ENCODE measurements around the gene TMED9.

DNA sequence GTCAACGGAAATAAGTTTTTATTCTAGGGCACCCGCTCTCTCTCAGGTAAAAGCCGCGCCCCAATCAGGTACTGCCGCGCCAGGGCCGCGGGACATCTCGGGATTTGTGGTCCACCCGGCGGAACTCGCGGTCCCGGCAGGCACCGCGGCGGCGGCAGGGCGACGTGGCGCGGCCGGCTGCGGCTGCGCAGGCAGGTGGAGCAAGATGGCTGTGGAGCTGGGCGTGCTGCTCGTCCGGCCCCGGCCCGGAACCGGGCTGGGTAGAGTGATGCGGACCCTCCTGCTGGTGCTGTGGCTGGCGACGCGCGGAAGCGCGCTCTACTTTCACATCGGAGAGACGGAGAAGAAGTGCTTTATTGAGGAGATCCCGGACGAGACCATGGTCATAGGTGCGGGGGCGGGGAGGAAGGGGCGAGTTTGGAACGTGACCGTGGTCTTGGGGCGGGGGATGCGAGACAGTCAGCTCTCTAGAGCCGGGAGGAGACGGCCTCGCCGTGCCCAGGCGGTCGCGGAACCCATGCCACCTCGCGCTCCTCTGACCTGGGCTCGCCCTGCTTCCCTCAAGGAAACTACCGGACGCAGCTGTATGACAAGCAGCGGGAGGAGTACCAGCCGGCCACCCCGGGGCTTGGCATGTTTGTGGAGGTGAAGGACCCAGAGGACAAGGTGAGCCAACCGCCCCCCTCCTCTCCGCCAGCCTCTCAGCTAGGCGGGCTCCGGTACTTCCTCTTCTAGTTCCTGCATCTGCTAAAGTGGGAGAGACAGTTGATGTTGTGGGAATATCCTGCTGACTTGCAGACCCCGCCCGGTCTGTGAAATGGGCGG is at the start of gene TMED9:
- TF ChIP-seq CTCF (IDR thresholded peaks at IDR 0.05) (peak in 4 of 7 experiments; percentile 10 to 41 (median 23)), POLR2A (IDR thresholded peaks at IDR 0.05) (peak; percentile 93 to 94 (median 93))
